Measurements from ENCODE around the gene PHTF2. TPM values are rescaled to one million over a fixed set of nuclear protein-coding genes. Genes with fewer than 3 reads are reported as not detected.

Gene PHTF2
- total RNA-seq, 1 experiment from 2014 or later, result 26.7 TPM

DNA sequence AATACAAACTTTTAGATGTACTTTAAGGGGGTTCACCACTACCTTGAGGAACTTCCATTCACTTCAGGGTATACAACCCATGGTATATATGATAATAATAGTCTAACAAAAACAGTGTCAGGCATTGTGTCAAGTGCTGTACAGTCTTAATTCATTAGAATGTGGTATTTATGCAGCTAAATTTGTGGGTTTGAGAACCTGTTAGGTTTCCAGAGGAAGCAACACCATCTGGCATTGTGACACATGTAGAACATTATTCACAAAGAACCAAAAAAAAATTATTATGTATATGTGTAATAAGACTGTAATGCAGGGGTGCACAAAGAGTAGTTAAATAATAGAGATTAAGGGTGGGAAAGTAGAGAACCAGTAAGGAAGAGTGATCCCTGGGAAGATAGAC is 26.7 kb upstream of the PHTF2 start:
- POLR2A ChIA-PET, result no interaction called here

DNA sequence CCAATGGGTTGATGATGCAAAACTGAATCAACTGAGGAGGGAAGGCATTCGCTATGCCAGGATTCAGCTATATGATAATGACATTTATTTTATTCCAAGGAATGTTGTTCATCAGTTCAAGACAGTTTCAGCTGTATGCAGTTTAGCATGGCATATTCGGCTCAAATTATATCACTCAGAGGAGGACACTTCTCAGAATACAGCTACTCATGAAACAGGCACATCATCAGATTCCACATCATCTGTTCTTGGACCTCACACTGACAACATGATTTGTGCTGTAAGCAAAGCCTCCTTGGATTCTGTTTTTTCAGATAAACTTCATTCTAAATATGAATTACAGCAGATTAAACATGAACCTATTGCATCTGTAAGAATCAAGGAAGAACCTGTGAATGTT is 20.0 kb upstream of the PHTF2 start:
- DNase-seq (ENCODE audit: low read depth, low spot score), result no peak
- ChIA-PET CTCF (no interaction called here), POLR2A (no interaction called here), RAD21 (ENCODE audit: low non-redundant PET in 1 of 2, low total read pairs in 2 of 2, uncharacterized antibody in 2 of 2, unreplicated experiment in 2 of 2) (no interaction called here)
- Histone ChIP-seq H3K9ac (ENCODE audit: low read length) (no peak overlapping the region), H3K9me3 (ENCODE audit: control insufficient read depth in 1 of 2, insufficient read depth in 1 of 2, low read depth in 1 of 2, low read length in 2 of 2) (no peaks in the 10 kb centered on the region), H3K4me2 (ENCODE audit: low read length) (no peak overlapping the region), H3K9me2 (ENCODE audit: insufficient read depth) (no peaks in the 10 kb centered on the region), H2AFZ (ENCODE audit: low read depth, low read length, poor library complexity, severe bottlenecking) (no peak overlapping the region), H3K36me3 (ENCODE audit: control insufficient read depth in 1 of 2, insufficient read depth in 2 of 2, low read length in 2 of 2) (peaks cover 7 to 11% of the 10 kb centered on the region in 2 experiments; a peak in 2 of 4 replicates), H3K27ac (ENCODE audit: low read depth, low read length) (no peak overlapping the region), H3K79me2 (ENCODE audit: insufficient read depth, low read length) (no peaks in the 10 kb centered on the region), H4K20me1 (ENCODE audit: insufficient read depth) (no peaks in the 10 kb centered on the region), H3K4me1 (ENCODE audit: control insufficient read depth in 1 of 2, insufficient read depth in 2 of 2, low read length in 2 of 2) (no peaks in the 10 kb centered on the region), H3K27me3 (ENCODE audit: insufficient read depth, low read length) (no peaks in the 10 kb centered on the region), H3K4me3 (replicated peaks in 1 of 2; ENCODE audit: low read depth in 1 of 2, low read length in 2 of 2) (no peak overlapping the region)
- no peak for ATAC-seq
- intact Hi-C loops (cut with micrococcal nuclease), result no loop called here
- BruUV-seq (replicated peaks), result no TSS peak
- TF ChIP-seq EZH2 (IDR thresholded peaks at IDR 0.05) (no peak), SRF (IDR thresholded peaks at IDR 0.05; ENCODE audit: low read depth) (no peak), POLR2A (IDR thresholded peaks at IDR 0.05; ENCODE audit: borderline replicate concordance, extremely low read depth, insufficient read depth, insufficient read length) (no peak), YY1 (IDR thresholded peaks at IDR 0.05; ENCODE audit: extremely low read depth, insufficient replicate concordance, low read depth, low read length) (no peak), JUND (IDR thresholded peaks at IDR 0.05) (no peak), TCF7L2 (IDR thresholded peaks at IDR 0.05; ENCODE audit: borderline replicate concordance, extremely low read depth, insufficient read depth, insufficient read length) (no peak), ELF1 (IDR thresholded peaks at IDR 0.05; ENCODE audit: borderline replicate concordance, low read depth) (no peak), FOSL1 (IDR thresholded peaks at IDR 0.05; ENCODE audit: low read depth) (no peak), RAD21 (IDR thresholded peaks at IDR 0.05; ENCODE audit: low read depth) (no peak), CEBPB (IDR thresholded peaks at IDR 0.05; ENCODE audit: low read depth) (no peak), POLR2AphosphoS5 (IDR thresholded peaks at IDR 0.05; ENCODE audit: low read depth, low read length) (no peak), EGR1 (IDR thresholded peaks at IDR 0.05; ENCODE audit: low read depth) (no peak), CBX3 (IDR thresholded peaks at IDR 0.05; ENCODE audit: low read depth) (no peak), ZFX (IDR thresholded peaks at IDR 0.05) (no peak)
- TF ChIP-seq, protein P1, sequence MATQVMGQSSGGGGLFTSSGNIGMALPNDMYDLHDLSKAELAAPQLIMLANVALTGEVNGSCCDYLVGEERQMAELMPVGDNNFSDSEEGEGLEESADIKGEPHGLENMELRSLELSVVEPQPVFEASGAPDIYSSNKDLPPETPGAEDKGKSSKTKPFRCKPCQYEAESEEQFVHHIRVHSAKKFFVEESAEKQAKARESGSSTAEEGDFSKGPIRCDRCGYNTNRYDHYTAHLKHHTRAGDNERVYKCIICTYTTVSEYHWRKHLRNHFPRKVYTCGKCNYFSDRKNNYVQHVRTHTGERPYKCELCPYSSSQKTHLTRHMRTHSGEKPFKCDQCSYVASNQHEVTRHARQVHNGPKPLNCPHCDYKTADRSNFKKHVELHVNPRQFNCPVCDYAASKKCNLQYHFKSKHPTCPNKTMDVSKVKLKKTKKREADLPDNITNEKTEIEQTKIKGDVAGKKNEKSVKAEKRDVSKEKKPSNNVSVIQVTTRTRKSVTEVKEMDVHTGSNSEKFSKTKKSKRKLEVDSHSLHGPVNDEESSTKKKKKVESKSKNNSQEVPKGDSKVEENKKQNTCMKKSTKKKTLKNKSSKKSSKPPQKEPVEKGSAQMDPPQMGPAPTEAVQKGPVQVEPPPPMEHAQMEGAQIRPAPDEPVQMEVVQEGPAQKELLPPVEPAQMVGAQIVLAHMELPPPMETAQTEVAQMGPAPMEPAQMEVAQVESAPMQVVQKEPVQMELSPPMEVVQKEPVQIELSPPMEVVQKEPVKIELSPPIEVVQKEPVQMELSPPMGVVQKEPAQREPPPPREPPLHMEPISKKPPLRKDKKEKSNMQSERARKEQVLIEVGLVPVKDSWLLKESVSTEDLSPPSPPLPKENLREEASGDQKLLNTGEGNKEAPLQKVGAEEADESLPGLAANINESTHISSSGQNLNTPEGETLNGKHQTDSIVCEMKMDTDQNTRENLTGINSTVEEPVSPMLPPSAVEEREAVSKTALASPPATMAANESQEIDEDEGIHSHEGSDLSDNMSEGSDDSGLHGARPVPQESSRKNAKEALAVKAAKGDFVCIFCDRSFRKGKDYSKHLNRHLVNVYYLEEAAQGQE (IDR thresholded peaks at IDR 0.05; ENCODE audit: low read depth), result no peak

More for the DNA sequence above, 26.7 kb upstream of the PHTF2 start:
- TF ChIP-seq CEBPB (IDR thresholded peaks at IDR 0.05; ENCODE audit: low read depth), result no peak
- no peak for TF ChIP-seq TCF7L2 (IDR thresholded peaks at IDR 0.05; ENCODE audit: borderline replicate concordance, extremely low read depth, insufficient read depth, insufficient read length)
- no peak for TF ChIP-seq ELF1 (IDR thresholded peaks at IDR 0.05; ENCODE audit: borderline replicate concordance, low read depth)
- TF ChIP-seq, protein P2, sequence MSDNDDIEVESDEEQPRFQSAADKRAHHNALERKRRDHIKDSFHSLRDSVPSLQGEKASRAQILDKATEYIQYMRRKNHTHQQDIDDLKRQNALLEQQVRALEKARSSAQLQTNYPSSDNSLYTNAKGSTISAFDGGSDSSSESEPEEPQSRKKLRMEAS (IDR thresholded peaks at IDR 0.05), result no peak
- TF ChIP-seq CBX3 (IDR thresholded peaks at IDR 0.05; ENCODE audit: low read depth), result no peak
- TF ChIP-seq SRF (IDR thresholded peaks at IDR 0.05; ENCODE audit: low read depth), result no peak
- TF ChIP-seq SIN3A (IDR thresholded peaks at IDR 0.05; ENCODE audit: low read depth), result no peak
- no peak for TF ChIP-seq RAD21 (IDR thresholded peaks at IDR 0.05; ENCODE audit: low read depth)
- no peak for TF ChIP-seq EZH2 (IDR thresholded peaks at IDR 0.05)
- TF ChIP-seq ZNF274 (IDR thresholded peaks at IDR 0.05; ENCODE audit: low read depth, low read length), result no peak
- TF ChIP-seq SP1 (IDR thresholded peaks at IDR 0.05; ENCODE audit: low read depth), result no peak
- TF ChIP-seq, protein P3, sequence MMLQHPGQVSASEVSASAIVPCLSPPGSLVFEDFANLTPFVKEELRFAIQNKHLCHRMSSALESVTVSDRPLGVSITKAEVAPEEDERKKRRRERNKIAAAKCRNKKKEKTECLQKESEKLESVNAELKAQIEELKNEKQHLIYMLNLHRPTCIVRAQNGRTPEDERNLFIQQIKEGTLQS (IDR thresholded peaks at IDR 0.05), result no peak
- Histone ChIP-seq H4K20me1 (ENCODE audit: insufficient read depth) (no peaks in the 10 kb centered on the region), H3K9ac (ENCODE audit: low read length) (no peak overlapping the region), H3K4me1 (ENCODE audit: control insufficient read depth in 1 of 2, insufficient read depth in 2 of 2, low read length in 2 of 2) (no peaks in the 10 kb centered on the region), H3K4me3 (replicated peaks in 1 of 2; ENCODE audit: low read depth in 1 of 2, low read length in 2 of 2) (no peak overlapping the region), H3K4me2 (ENCODE audit: low read length) (no peak overlapping the region), H3K36me3 (ENCODE audit: control insufficient read depth in 1 of 2, insufficient read depth in 2 of 2, low read length in 2 of 2) (peaks cover 2 to 9% of the 10 kb centered on the region in 2 experiments; a peak in 3 of 4 replicates), H3K9me2 (ENCODE audit: insufficient read depth) (no peaks in the 10 kb centered on the region), H3K79me2 (ENCODE audit: insufficient read depth, low read length) (no peaks in the 10 kb centered on the region), H3K9me3 (ENCODE audit: control insufficient read depth in 1 of 2, insufficient read depth in 1 of 2, low read depth in 1 of 2, low read length in 2 of 2) (no peaks in the 10 kb centered on the region), H3K27ac (ENCODE audit: low read depth, low read length) (no peak overlapping the region), H3K27me3 (ENCODE audit: insufficient read depth, low read length) (no peaks in the 10 kb centered on the region), H2AFZ (ENCODE audit: low read depth, low read length, poor library complexity, severe bottlenecking) (no peak overlapping the region)
- ChIA-PET CTCF (no interaction called here), RAD21 (ENCODE audit: low non-redundant PET in 1 of 2, low total read pairs in 2 of 2, uncharacterized antibody in 2 of 2, unreplicated experiment in 2 of 2) (no interaction called here)
- DNase-seq (ENCODE audit: low read depth, low spot score), result no peak
- no TSS peak for BruUV-seq (replicated peaks)
- no peak for ATAC-seq
- intact Hi-C loops (cut with micrococcal nuclease), result no loop called here

All from HCT116 (cell line).